ENCODE measurements around the gene SMYD3. TPM values are rescaled to one million over a fixed set of nuclear protein-coding genes. Genes with fewer than 3 reads are reported as not detected.

The SMYD3 gene
- total and polyA plus RNA-seq, 2 donors (not counting 1 experiment from before 2014, with no cell fraction given) = 9.7 to 37.2 TPM

DNA sequence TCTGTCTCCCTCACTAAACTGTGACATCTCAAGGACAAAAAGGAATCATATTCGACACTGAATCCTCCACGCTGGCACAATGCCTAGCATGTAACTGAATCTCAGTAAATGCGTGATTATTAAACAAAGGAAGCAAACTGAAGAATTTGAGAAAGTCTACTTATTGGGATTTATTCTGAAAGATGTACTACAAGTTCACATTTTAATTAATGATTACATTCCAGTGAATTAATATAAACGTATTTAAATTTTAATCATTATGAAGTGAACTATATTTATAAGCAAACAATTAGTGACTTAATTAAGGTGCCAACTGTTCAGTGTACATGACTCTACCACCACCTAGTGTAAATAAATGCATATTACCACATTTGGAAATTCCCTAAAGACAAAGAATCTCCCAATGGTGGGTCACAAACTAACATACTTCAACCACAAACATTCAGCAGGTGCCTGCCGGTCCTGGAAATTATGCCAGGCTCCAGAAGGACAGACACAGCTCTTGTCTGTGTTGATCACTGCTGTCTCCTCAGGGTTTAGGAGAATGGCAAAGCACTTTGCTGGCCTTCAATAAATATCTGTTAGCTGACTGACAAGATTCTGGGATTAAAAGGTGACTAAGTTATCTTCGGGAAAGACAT lies 56.3 kb downstream of the SMYD3 start:
- Histone ChIP-seq H3K4me2 (replicated peaks; ENCODE audit: low read depth, low read length, poor library complexity, severe bottlenecking) (no peak overlapping the region), H3K27me3 (replicated peaks in 1 of 4; ENCODE audit: control extremely low read depth in 1 of 4, control insufficient read depth in 3 of 4, insufficient read depth in 4 of 4, low read length in 3 of 4) (no peaks in the 10 kb centered on the region), H3K4me1 (ENCODE audit: control insufficient read depth in 2 of 2, insufficient read depth in 2 of 2, low read length in 2 of 2) (no peaks in the 10 kb centered on the region), H3K27ac (ENCODE audit: low read length in 2 of 2) (no peak overlapping the region), H2AFZ (ENCODE audit: insufficient read depth, low read depth, low read length, poor library complexity, severe bottlenecking) (no peak overlapping the region), H3K36me3 (replicated peaks in 1 of 2; ENCODE audit: control extremely low read depth in 1 of 2, control insufficient read depth in 1 of 2, extremely low read depth in 1 of 2, insufficient read depth in 2 of 2, low read length in 1 of 2) (no peaks in the 10 kb centered on the region), H3K79me2 (ENCODE audit: control insufficient read depth, insufficient read depth, low read length) (peaks cover 6% of the 10 kb centered on the region), H4K20me1 (ENCODE audit: control insufficient read depth, insufficient read depth, low read length, poor library complexity, severe bottlenecking) (peaks cover 4% of the 10 kb centered on the region), H3K9me3 (ENCODE audit: control extremely low read depth in 1 of 3, control insufficient read depth in 2 of 3, insufficient read depth in 1 of 3, low read length in 2 of 3) (no peaks in the 10 kb centered on the region), H3K9ac (ENCODE audit: low read length) (no peak overlapping the region), H3K4me3 (ENCODE audit: control extremely low read depth in 1 of 5, extremely low read depth in 1 of 5, insufficient read depth in 1 of 5, low read depth in 2 of 5, low read length in 4 of 5) (no peak overlapping the region)
- H3K27ac Mint-ChIP-seq = no peak overlapping the region
- no peak for ATAC-seq (ENCODE audit: low read depth)
- ChIA-PET CTCF (interaction anchor here (0.8 to 2.0 kb wide), 5 partner anchors 16 to 1298 kb away, joined by 4 to 9 read pairs (median 5); no protein-coding TSS in a partner anchor), POLR2A (no interaction called here)
- DNase-seq = peak; percentile 32
- H3K4me1 Mint-ChIP-seq = no peaks in the 10 kb centered on the region
- no peaks in the 10 kb centered on the region for H3K27me3 Mint-ChIP-seq
- TF ChIP-seq CTCF (IDR thresholded peaks at IDR 0.05) (peak; percentile 76), EZH2 (IDR thresholded peaks at IDR 0.05; ENCODE audit: borderline replicate concordance, insufficient read depth, low read depth, low read length, poor library complexity, severe bottlenecking) (no peak)
- no peak overlapping the region for H3K4me3 Mint-ChIP-seq
- intact Hi-C loops (cut with micrococcal nuclease) = loop anchor here (1.0 to 5.0 kb wide), 2 partner anchors 438 to 1297 kb away; no protein-coding TSS in a partner anchor
- WGBS (ENCODE audit: insufficient coverage) = no CpG with 5 or more reads among the region's 6 CpGs
- H3K9me3 Mint-ChIP-seq (ENCODE audit: insufficient read depth) = no peaks in the 10 kb centered on the region

- no peak overlapping the region for H3K27ac ChIP-seq (ENCODE audit: low read length in 2 of 2)
- DNase-seq (no peak), ATAC-seq (ENCODE audit: low read depth) (no peak)
- peaks cover 6% of the 10 kb centered on the region for H3K79me2 ChIP-seq (ENCODE audit: control insufficient read depth, insufficient read depth, low read length)
- CTCF ChIA-PET = interaction anchor here (1.0 kb wide), 1 partner anchor 1295 kb away, joined by 4 read pairs; no protein-coding TSS in a partner anchor
- H3K4me2 ChIP-seq (replicated peaks; ENCODE audit: low read depth, low read length, poor library complexity, severe bottlenecking) = no peak overlapping the region
- no peak overlapping the region for H2AFZ ChIP-seq (ENCODE audit: insufficient read depth, low read depth, low read length, poor library complexity, severe bottlenecking)
- H4K20me1 ChIP-seq (ENCODE audit: control insufficient read depth, insufficient read depth, low read length, poor library complexity, severe bottlenecking) = peaks cover 4% of the 10 kb centered on the region
- H3K4me1 Mint-ChIP-seq = no peaks in the 10 kb centered on the region
- no peaks in the 10 kb centered on the region for H3K4me1 ChIP-seq (ENCODE audit: control insufficient read depth in 2 of 2, insufficient read depth in 2 of 2, low read length in 2 of 2)
- H3K36me3 ChIP-seq (replicated peaks in 1 of 2; ENCODE audit: control extremely low read depth in 1 of 2, control insufficient read depth in 1 of 2, extremely low read depth in 1 of 2, insufficient read depth in 2 of 2, low read length in 1 of 2) = no peaks in the 10 kb centered on the region
- no peak overlapping the region for H3K9ac ChIP-seq (ENCODE audit: low read length)
- WGBS (ENCODE audit: insufficient coverage) = 100% methylated on average over 3 of the region's 3 CpGs
- no peak overlapping the region for H3K27ac Mint-ChIP-seq
- intact Hi-C loops (cut with micrococcal nuclease) = no loop called here
- no peaks in the 10 kb centered on the region for H3K9me3 ChIP-seq (ENCODE audit: control extremely low read depth in 1 of 3, control insufficient read depth in 2 of 3, insufficient read depth in 1 of 3, low read length in 2 of 3)
- no peaks in the 10 kb centered on the region for H3K27me3 Mint-ChIP-seq
- H3K9me3 Mint-ChIP-seq (ENCODE audit: insufficient read depth) = no peaks in the 10 kb centered on the region
- TF ChIP-seq EZH2 (IDR thresholded peaks at IDR 0.05; ENCODE audit: borderline replicate concordance, insufficient read depth, low read depth, low read length, poor library complexity, severe bottlenecking) = no peak
- TF ChIP-seq CTCF (IDR thresholded peaks at IDR 0.05) = no peak
- no peaks in the 10 kb centered on the region for H3K27me3 ChIP-seq (replicated peaks in 1 of 4; ENCODE audit: control extremely low read depth in 1 of 4, control insufficient read depth in 3 of 4, insufficient read depth in 4 of 4, low read length in 3 of 4)
- H3K4me3 ChIP-seq (ENCODE audit: control extremely low read depth in 1 of 5, extremely low read depth in 1 of 5, insufficient read depth in 1 of 5, low read depth in 2 of 5, low read length in 4 of 5) = no peak overlapping the region
- POLR2A ChIA-PET = interaction anchor here (0.6 kb wide), 1 partner anchor 111 kb away, joined by 7 read pairs; no protein-coding TSS in a partner anchor
- H3K4me3 Mint-ChIP-seq = no peak overlapping the region
Measured at GRCh38 chr1:246448373-246448772, 58.7 kb downstream of the SMYD3 start.
